Calu3 (cell line): ENCODE data around the gene PPIA. TPM values are rescaled to one million over a fixed set of nuclear protein-coding genes. Genes with fewer than 3 reads are reported as not detected.
"Not testable (repeated sequence)": the region's sequence is repeated elsewhere in the genome, so short reads cannot be mapped to it uniquely, and the experiment has no call there.

Experiments
- BruUV-seq: library from RNA; stranded (reverse); fragments of 400-500 nt; replicated peaks from 2 replicates; lab custom pipeline; 2021; lab: Mats Ljungman, UMichigan
- CTCF ChIA-PET: fragments of 300-600 bp; sonication (Branson Sonifier 250); formaldehyde crosslinking; loops from one replicate; lab custom pipeline; 2022; ENCODE audit warnings: antibody characterized with exemption; lab: Charles Lee
- DNase-seq: peaks from one replicate; pipeline ENCODE4 v3.0.0; 2022
- H3K27ac Mint-ChIP-seq: one replicate; pipeline ENCODE4 v1.8.0; 2022; ENCODE audit warnings: mixed read lengths; ENCODE audit not compliant: unreplicated experiment
- H3K27me3 Mint-ChIP-seq: one replicate; pipeline ENCODE4 v1.8.0; 2022; ENCODE audit warnings: mixed read lengths; ENCODE audit not compliant: unreplicated experiment
- H3K36me3 Mint-ChIP-seq: one replicate; pipeline ENCODE4 v1.8.0; 2022; ENCODE audit warnings: mild to moderate bottlenecking, moderate library complexity, mixed read lengths; ENCODE audit not compliant: insufficient read depth, unreplicated experiment
- H3K4me1 Mint-ChIP-seq: one replicate; pipeline ENCODE4 v1.8.0; 2022; ENCODE audit warnings: mild to moderate bottlenecking, low read depth, mixed read lengths; ENCODE audit not compliant: unreplicated experiment
- H3K4me3 Mint-ChIP-seq: one replicate; pipeline ENCODE4 v1.8.0; 2022; ENCODE audit warnings: mild to moderate bottlenecking, low read depth, moderate library complexity, mixed read lengths; ENCODE audit not compliant: unreplicated experiment
- H3K9me3 Mint-ChIP-seq: one replicate; pipeline ENCODE4 v1.8.0; 2022; ENCODE audit warnings: low read depth, mixed read lengths; ENCODE audit not compliant: unreplicated experiment
- intact Hi-C: fragments of 100-400 bp; cut with micrococcal nuclease; formaldehyde crosslinking; loops from one replicate; pipeline ENCODE4 v1.10.0; 2022; ENCODE audit not compliant: unreplicated experiment
- total RNA-seq: library from RNA; stranded (reverse); gene quantifications from 2 replicates; pipeline ENCODE4 v1.2.3, GENCODE V29; 2022
- TF ChIP-seq, protein P1 (sequence below): fragments of 200-600 bp; IDR thresholded peaks from one replicate; pipeline ENCODE4 v1.8.0; 2022; ENCODE audit warnings: antibody characterized with exemption; ENCODE audit not compliant: unreplicated experiment

PPIA gene
- total RNA-seq, 1 experiment from 2014 or later: 3,069 TPM

DNA sequence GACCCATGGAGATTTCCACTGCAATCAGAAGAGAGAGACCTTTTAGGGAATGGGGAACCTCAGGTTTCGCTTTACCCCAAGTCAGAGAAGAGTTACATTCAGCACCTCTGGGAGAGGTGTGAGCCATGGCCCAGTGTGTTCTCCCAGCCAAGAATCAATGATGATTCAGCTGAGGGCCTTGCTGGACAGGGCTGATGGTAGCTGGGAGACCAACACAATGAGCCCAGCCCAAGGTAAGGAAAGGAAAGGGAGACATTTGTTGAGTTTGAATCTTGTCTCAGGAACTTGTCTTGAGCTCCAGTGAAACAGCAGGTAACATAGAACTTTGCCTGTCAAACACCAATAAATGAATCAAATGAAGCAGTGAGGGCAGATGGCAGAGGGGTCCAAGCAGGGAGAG lies 14.0 kb upstream of the PPIA start:
- H3K4me3 Mint-ChIP-seq: no peak overlapping the region
- CTCF ChIA-PET: interaction anchor here (1.0 kb wide), 1 partner anchor 31 kb away, joined by 4 read pairs; no protein-coding TSS in a partner anchor
- no peaks in the 10 kb centered on the region for H3K27me3 Mint-ChIP-seq
- no peaks in the 10 kb centered on the region for H3K4me1 Mint-ChIP-seq
- H3K27ac Mint-ChIP-seq: no peak overlapping the region
- intact Hi-C loops: no loop called here
- peaks cover 7% of the 10 kb centered on the region for H3K9me3 Mint-ChIP-seq
- TF ChIP-seq, protein P1, sequence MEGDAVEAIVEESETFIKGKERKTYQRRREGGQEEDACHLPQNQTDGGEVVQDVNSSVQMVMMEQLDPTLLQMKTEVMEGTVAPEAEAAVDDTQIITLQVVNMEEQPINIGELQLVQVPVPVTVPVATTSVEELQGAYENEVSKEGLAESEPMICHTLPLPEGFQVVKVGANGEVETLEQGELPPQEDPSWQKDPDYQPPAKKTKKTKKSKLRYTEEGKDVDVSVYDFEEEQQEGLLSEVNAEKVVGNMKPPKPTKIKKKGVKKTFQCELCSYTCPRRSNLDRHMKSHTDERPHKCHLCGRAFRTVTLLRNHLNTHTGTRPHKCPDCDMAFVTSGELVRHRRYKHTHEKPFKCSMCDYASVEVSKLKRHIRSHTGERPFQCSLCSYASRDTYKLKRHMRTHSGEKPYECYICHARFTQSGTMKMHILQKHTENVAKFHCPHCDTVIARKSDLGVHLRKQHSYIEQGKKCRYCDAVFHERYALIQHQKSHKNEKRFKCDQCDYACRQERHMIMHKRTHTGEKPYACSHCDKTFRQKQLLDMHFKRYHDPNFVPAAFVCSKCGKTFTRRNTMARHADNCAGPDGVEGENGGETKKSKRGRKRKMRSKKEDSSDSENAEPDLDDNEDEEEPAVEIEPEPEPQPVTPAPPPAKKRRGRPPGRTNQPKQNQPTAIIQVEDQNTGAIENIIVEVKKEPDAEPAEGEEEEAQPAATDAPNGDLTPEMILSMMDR: no peak
- no TSS peak for BruUV-seq
- DNase-seq: no peak
- H3K36me3 Mint-ChIP-seq: no peaks in the 10 kb centered on the region

GRCh38 chr7:44783407-44783806 lies 13.1 kb upstream of the PPIA start:
- no peaks in the 10 kb centered on the region for H3K27me3 Mint-ChIP-seq
- intact Hi-C loops: no loop called here
- CTCF ChIA-PET: no interaction called here
- DNase-seq: no peak
- TF ChIP-seq, protein P1: no peak
- H3K27ac Mint-ChIP-seq: no peak overlapping the region
- no peak overlapping the region for H3K4me3 Mint-ChIP-seq
- H3K36me3 Mint-ChIP-seq: no peaks in the 10 kb centered on the region
- peaks cover 7% of the 10 kb centered on the region for H3K9me3 Mint-ChIP-seq
- no peaks in the 10 kb centered on the region for H3K4me1 Mint-ChIP-seq
- no TSS peak for BruUV-seq

DNA sequence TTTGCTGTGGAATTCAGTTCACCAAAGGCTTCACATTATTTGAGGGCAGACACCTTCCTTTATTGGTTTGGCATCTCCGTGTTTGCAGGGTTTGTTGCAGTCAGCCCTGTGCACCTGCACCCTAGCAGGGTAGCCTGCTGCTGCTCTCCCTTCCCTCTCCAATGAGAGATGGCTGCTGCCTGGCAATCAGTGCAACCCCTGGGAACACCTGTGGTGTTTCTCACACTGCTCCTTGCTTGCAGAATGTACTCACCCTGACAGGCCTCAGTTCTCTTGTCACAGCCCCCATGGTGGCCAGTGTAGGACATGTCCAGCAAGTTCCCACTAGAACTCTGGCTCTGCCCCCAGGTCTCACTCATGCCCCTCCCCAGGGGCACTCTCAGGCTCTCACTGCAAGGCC lies 12.1 kb upstream of the PPIA start:
- Mint-ChIP-seq H3K27me3 (no peaks in the 10 kb centered on the region), H3K27ac (peak overlapping the region; percentile 24), H3K4me3 (no peak overlapping the region), H3K9me3 (peaks cover 7% of the 10 kb centered on the region), H3K36me3 (no peaks in the 10 kb centered on the region), H3K4me1 (no peaks in the 10 kb centered on the region)
- intact Hi-C loops: no loop called here
- CTCF ChIA-PET: no interaction called here
- TF ChIP-seq, protein P1: no peak
- no TSS peak for BruUV-seq
- DNase-seq: no peak

DNA sequence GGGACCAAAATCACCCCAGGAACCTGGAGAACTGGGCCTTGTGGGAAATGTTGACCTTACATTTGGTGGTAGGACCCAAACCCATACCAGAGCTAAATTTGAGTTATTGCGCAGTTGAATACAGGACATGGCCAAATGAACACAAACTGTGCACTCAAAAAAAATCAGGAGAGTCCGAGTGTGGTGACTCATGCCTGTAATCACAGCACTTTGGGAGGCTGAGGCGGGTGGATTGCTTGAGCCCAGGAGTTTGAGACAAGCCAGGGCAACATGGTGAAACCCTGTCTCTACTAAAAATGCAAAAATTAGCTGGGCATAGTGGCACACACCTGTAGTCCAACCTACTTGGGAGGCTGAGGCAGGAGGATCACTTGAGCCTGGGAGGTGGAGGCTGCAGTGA lies 11.3 kb upstream of the PPIA start:
- H3K9me3 Mint-ChIP-seq, intact Hi-C loops, H3K36me3 Mint-ChIP-seq: not testable (repeated sequence)

DNA sequence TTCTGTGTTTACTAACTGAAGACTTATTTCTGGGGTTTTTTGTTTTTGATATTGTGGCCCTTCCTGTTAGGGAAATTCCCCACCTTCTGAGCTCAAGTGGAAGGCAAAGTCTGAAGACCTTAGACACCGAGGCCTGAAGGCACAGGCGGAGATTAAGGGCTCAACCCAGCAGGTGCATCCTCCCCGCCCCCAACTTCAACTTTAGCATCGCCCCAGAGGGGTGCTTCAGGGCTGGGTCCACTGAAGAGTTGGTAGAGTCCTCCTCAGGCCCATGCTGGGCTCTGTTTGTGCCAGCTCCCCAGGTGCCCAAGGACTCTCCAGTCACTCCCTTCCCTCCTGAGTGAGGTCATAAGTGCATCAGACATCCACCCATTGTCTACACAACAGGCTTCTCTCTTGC lies 9.4 kb upstream of the PPIA start:
- no peaks in the 10 kb centered on the region for H3K4me1 Mint-ChIP-seq
- no peak overlapping the region for H3K4me3 Mint-ChIP-seq
- BruUV-seq: no TSS peak
- no peak for DNase-seq
- H3K9me3 Mint-ChIP-seq: peaks cover 7% of the 10 kb centered on the region
- H3K36me3 Mint-ChIP-seq: no peaks in the 10 kb centered on the region
- intact Hi-C loops: no loop called here
- TF ChIP-seq, protein P1: no peak
- H3K27ac Mint-ChIP-seq: no peak overlapping the region
- no peaks in the 10 kb centered on the region for H3K27me3 Mint-ChIP-seq
- CTCF ChIA-PET: interaction anchor here (0.6 kb wide), 3 partner anchors 36 to 196 kb away, joined by 3 to 6 read pairs (median 5); no protein-coding TSS in a partner anchor

More for the DNA sequence above, 11.3 kb upstream of the PPIA start:
- H3K4me3 Mint-ChIP-seq, H3K4me1 Mint-ChIP-seq, H3K27me3 Mint-ChIP-seq, DNase-seq, CTCF ChIA-PET, H3K27ac Mint-ChIP-seq, BruUV-seq: not testable (repeated sequence)
